ENCODE measurements around the gene CTIF. TPM values are rescaled to one million over a fixed set of nuclear protein-coding genes. Genes with fewer than 3 reads are reported as not detected.

Gene CTIF
- total RNA-seq, 6 experiments from 2014 or later = 77.6 to 100 (median 79.2) TPM

GRCh38 chr18:48544116-48544515, 5.3 kb downstream of the CTIF start:
- Mint-ChIP-seq H3K4me3 (peak overlapping the region; percentile 25; the same call in 1 of the 2 replicates), H3K9me3 (no peaks in the 10 kb centered on the region), H3K27ac (peak overlapping the region; percentile 97), H3K36me3 (ENCODE audit: low read depth) (peaks cover 19% of the 10 kb centered on the region), H3K27me3 (ENCODE audit: insufficient read depth) (peaks cover 12% of the 10 kb centered on the region), H3K4me1 (ENCODE audit: low read depth) (peaks cover 79% of the 10 kb centered on the region)
- no peak for TF ChIP-seq CTCF (IDR thresholded peaks at IDR 0.05)
- DNase-seq = no peak

GRCh38 chr18:48544661-48545415, 6.0 kb downstream of the CTIF start:
- Mint-ChIP-seq H3K27me3 (ENCODE audit: insufficient read depth) (peaks cover 13% of the 10 kb centered on the region), H3K4me3 (peak overlapping the region; percentile 74), H3K4me1 (ENCODE audit: low read depth) (peaks cover 86% of the 10 kb centered on the region), H3K36me3 (ENCODE audit: low read depth) (peaks cover 19% of the 10 kb centered on the region), H3K9me3 (no peaks in the 10 kb centered on the region), H3K27ac (peak overlapping the region; percentile 97)
- DNase-seq = no peak
- no peak for TF ChIP-seq CTCF (IDR thresholded peaks at IDR 0.05)

- Mint-ChIP-seq H3K4me1 (ENCODE audit: low read depth) (peaks cover 96% of the 10 kb centered on the region), H3K4me3 (peak overlapping the region; percentile 82), H3K9me3 (no peaks in the 10 kb centered on the region), H3K27ac (peak overlapping the region; percentile 97), H3K36me3 (ENCODE audit: low read depth) (peaks cover 24% of the 10 kb centered on the region), H3K27me3 (ENCODE audit: insufficient read depth) (peaks cover 10% of the 10 kb centered on the region)
- no peak for TF ChIP-seq CTCF (IDR thresholded peaks at IDR 0.05)
- DNase-seq = peak; percentile 83
These were observed 7.0 kb downstream of the CTIF start for GRCh38 chr18:48545757-48546321.

- Mint-ChIP-seq H3K4me3 (peak overlapping the region; percentile 82), H3K4me1 (ENCODE audit: low read depth) (peaks cover 96% of the 10 kb centered on the region), H3K27ac (peak overlapping the region; percentile 97), H3K36me3 (ENCODE audit: low read depth) (peaks cover 24% of the 10 kb centered on the region), H3K27me3 (ENCODE audit: insufficient read depth) (peaks cover 10% of the 10 kb centered on the region), H3K9me3 (no peaks in the 10 kb centered on the region)
- DNase-seq = peak; percentile 65
- no peak for TF ChIP-seq CTCF (IDR thresholded peaks at IDR 0.05)
These were observed 7.6 kb downstream of the CTIF start for GRCh38 chr18:48546396-48546795.

GRCh38 chr18:48547531-48547981, 8.7 kb downstream of the CTIF start:
- Mint-ChIP-seq H3K4me3 (peak overlapping the region; percentile 83), H3K36me3 (ENCODE audit: low read depth) (peaks cover 27% of the 10 kb centered on the region), H3K4me1 (ENCODE audit: low read depth) (peaks cover 90% of the 10 kb centered on the region), H3K9me3 (no peaks in the 10 kb centered on the region), H3K27me3 (ENCODE audit: insufficient read depth) (peaks cover 10% of the 10 kb centered on the region), H3K27ac (peak overlapping the region; percentile 97)
- no peak for DNase-seq
- TF ChIP-seq CTCF (IDR thresholded peaks at IDR 0.05) = no peak
